BLaER1 treated with 17β-estradiol and CSF1 and Interleukin-3, amounts not matched to agents 10 nM and 100 nM (cell line): Measurements from ENCODE around the gene NEURL1B.

Experiments
- H3K27ac ChIP-seq, 11 experiments: shearing (Covaris generic); formaldehyde crosslinking; 2 replicates each; pipeline ENCODE4 v1.8.1; 2022
- H3K27me3 ChIP-seq, 11 experiments: shearing (Covaris generic); formaldehyde crosslinking; 2 replicates each; pipeline ENCODE4 v1.8.1; 2022
- H3K36me3 ChIP-seq, 11 experiments: shearing (Covaris generic); formaldehyde crosslinking; 2 replicates each; pipeline ENCODE4 v1.8.1; 2022
- H3K4me1 ChIP-seq, 10 experiments: shearing (Covaris generic); formaldehyde crosslinking; 2 replicates each; pipeline ENCODE4 v1.8.1; 2022
- H3K4me2 ChIP-seq, 11 experiments: shearing (Covaris generic); formaldehyde crosslinking; 2 replicates each; pipeline ENCODE4 v1.8.1; 2022
- H3K4me3 ChIP-seq, 10 experiments: shearing (Covaris generic); formaldehyde crosslinking; 2 replicates each; pipeline ENCODE4 v1.8.1; 2022
- H3K9ac ChIP-seq, 11 experiments: shearing (Covaris generic); formaldehyde crosslinking; 2 replicates each; pipeline ENCODE4 v1.8.1; 2022
- H3K9me3 ChIP-seq, 11 experiments: shearing (Covaris generic); formaldehyde crosslinking; replicated peaks in 1 of 11; 2 replicates each; pipeline ENCODE4 v1.8.1; 2022
- H4K20me1 ChIP-seq, 11 experiments: shearing (Covaris generic); formaldehyde crosslinking; 2 replicates each; pipeline ENCODE4 v1.8.1; 2022
- Cebpa-rat ChIP-seq, 11 experiments: shearing (Covaris generic); IDR thresholded peaks; 2 replicates each; pipeline ENCODE4 v1.8.1; 2022

The NEURL1B gene

GRCh38 chr5:172618574-172619365 lies 22.3 kb upstream of the NEURL1B start:
- H3K9ac ChIP-seq: no peak overlapping the region
- H3K4me3 ChIP-seq: no peak overlapping the region
- peaks cover 12 to 27% (median 20%) of the 10 kb centered on the region in 10 experiments; a peak in 19 of 20 replicates for H3K4me1 ChIP-seq
- H3K27ac ChIP-seq: no peak overlapping the region
- no peak for TF ChIP-seq Cebpa-rat (IDR thresholded peaks at IDR 0.05)
- H3K9me3 ChIP-seq: peaks cover 6 to 16% (median 10%) of the 10 kb centered on the region in 11 experiments
- H4K20me1 ChIP-seq: no peaks in the 10 kb centered on the region; a peak in 1 of 22 replicates
- H3K27me3 ChIP-seq: no peaks in the 10 kb centered on the region
- H3K36me3 ChIP-seq: no peaks in the 10 kb centered on the region
- no peak overlapping the region for H3K4me2 ChIP-seq

GRCh38 chr5:172620506-172620905 lies 20.6 kb upstream of the NEURL1B start:
- Histone ChIP-seq H3K36me3 (no peaks in the 10 kb centered on the region), H3K4me3 (no peak overlapping the region), H3K9ac (no peak overlapping the region), H3K4me2 (peak overlapping the region; percentile 4 to 42 (median 25); a peak in 14 of 22 replicates), H3K9me3 (peaks cover 0 to 4% (median 3%) of the 10 kb centered on the region in 11 experiments; a peak in 7 of 22 replicates), H3K27ac (no peak overlapping the region), H3K4me1 (peaks cover 10 to 14% (median 13%) of the 10 kb centered on the region in 10 experiments; a peak in 18 of 20 replicates), H4K20me1 (no peaks in the 10 kb centered on the region; a peak in 1 of 22 replicates), H3K27me3 (no peaks in the 10 kb centered on the region)
- TF ChIP-seq Cebpa-rat (IDR thresholded peaks at IDR 0.05): no peak

- Histone ChIP-seq H4K20me1 (no peaks in the 10 kb centered on the region; a peak in 1 of 22 replicates), H3K4me1 (peaks cover 7 to 13% (median 11%) of the 10 kb centered on the region in 10 experiments; a peak in 17 of 20 replicates), H3K4me2 (no peak overlapping the region), H3K36me3 (no peaks in the 10 kb centered on the region), H3K9ac (no peak overlapping the region), H3K27ac (no peak overlapping the region), H3K9me3 (no peaks in the 10 kb centered on the region), H3K4me3 (no peak overlapping the region), H3K27me3 (no peaks in the 10 kb centered on the region)
- no peak for TF ChIP-seq Cebpa-rat (IDR thresholded peaks at IDR 0.05)
Measured at GRCh38 chr5:172622091-172623046, 18.7 kb upstream of the NEURL1B start.

GRCh38 chr5:172623313-172623980 lies 17.6 kb upstream of the NEURL1B start:
- Histone ChIP-seq H3K4me3 (no peak overlapping the region), H3K36me3 (no peaks in the 10 kb centered on the region), H3K4me1 (peaks cover 7 to 13% (median 11%) of the 10 kb centered on the region in 10 experiments; a peak in 17 of 20 replicates), H3K27ac (no peak overlapping the region), H3K4me2 (no peak overlapping the region), H3K9ac (no peak overlapping the region), H3K27me3 (no peaks in the 10 kb centered on the region), H4K20me1 (no peaks in the 10 kb centered on the region; a peak in 1 of 22 replicates), H3K9me3 (no peaks in the 10 kb centered on the region)
- no peak for TF ChIP-seq Cebpa-rat (IDR thresholded peaks at IDR 0.05)

- TF ChIP-seq Cebpa-rat (IDR thresholded peaks at IDR 0.05): no peak
- H3K4me2 ChIP-seq: no peak overlapping the region
- H3K9ac ChIP-seq: no peak overlapping the region
- H4K20me1 ChIP-seq: no peaks in the 10 kb centered on the region; a peak in 1 of 22 replicates
- H3K9me3 ChIP-seq: no peaks in the 10 kb centered on the region
- no peaks in the 10 kb centered on the region for H3K36me3 ChIP-seq
- no peak overlapping the region for H3K4me3 ChIP-seq
- no peaks in the 10 kb centered on the region for H3K27me3 ChIP-seq
- no peak overlapping the region for H3K27ac ChIP-seq
- H3K4me1 ChIP-seq: peaks cover 7 to 13% (median 11%) of the 10 kb centered on the region in 10 experiments; a peak in 17 of 20 replicates
Measured at GRCh38 chr5:172624083-172624995, 16.7 kb upstream of the NEURL1B start.

- Histone ChIP-seq H3K9me3 (no peaks in the 10 kb centered on the region), H4K20me1 (no peaks in the 10 kb centered on the region; a peak in 1 of 22 replicates), H3K4me2 (no peak overlapping the region), H3K27ac (no peak overlapping the region), H3K27me3 (no peaks in the 10 kb centered on the region), H3K4me1 (peaks cover 4 to 13% (median 8%) of the 10 kb centered on the region in 10 experiments; a peak in 17 of 20 replicates), H3K4me3 (no peak overlapping the region), H3K36me3 (no peaks in the 10 kb centered on the region), H3K9ac (no peak overlapping the region)
- TF ChIP-seq Cebpa-rat (IDR thresholded peaks at IDR 0.05): no peak
Measured at GRCh38 chr5:172624996-172625964, 15.8 kb upstream of the NEURL1B start.

- no peaks in the 10 kb centered on the region for H3K27me3 ChIP-seq
- no peaks in the 10 kb centered on the region for H3K9me3 ChIP-seq
- peaks cover 0 to 11% (median under 1%) of the 10 kb centered on the region in 10 experiments; a peak in 5 of 20 replicates for H3K4me1 ChIP-seq
- no peak for TF ChIP-seq Cebpa-rat (IDR thresholded peaks at IDR 0.05)
- no peak overlapping the region for H3K4me3 ChIP-seq
- H3K27ac ChIP-seq: no peak overlapping the region
- H3K36me3 ChIP-seq: no peaks in the 10 kb centered on the region
- H4K20me1 ChIP-seq: no peaks in the 10 kb centered on the region; a peak in 1 of 22 replicates
- no peak overlapping the region for H3K9ac ChIP-seq
- no peak overlapping the region for H3K4me2 ChIP-seq
Measured at GRCh38 chr5:172626031-172626581, 15.0 kb upstream of the NEURL1B start.
